ENCODE measurements around the gene GARIN1A.
"Not testable (repeated sequence)": the region's sequence is repeated elsewhere in the genome, so short reads cannot be mapped to it uniquely, and the experiment has no call there.

Gene GARIN1A

DNA sequence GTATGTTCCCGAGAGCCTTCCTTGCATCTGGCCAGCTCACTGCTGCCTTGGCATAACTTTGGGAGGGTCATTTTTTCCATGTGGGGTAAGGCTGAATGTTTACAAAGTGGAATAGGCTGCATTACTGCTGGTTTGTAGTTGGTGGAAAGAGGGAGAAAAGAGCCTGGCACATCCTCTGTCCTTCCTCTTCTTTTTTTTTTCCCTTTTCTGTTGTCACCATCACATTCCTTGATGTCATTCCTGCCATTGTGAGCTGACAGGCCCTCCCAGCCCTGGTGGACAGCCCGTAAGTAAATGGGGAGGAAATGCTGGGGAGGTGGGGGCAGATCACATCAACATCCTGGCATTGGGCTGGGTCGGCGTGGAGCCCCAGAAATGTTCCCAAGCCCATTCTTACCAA is at the start of gene GARIN1A:
Gene GARIN1A, plus strand, starts transcription at position 301 of the 400 bp plus-strand sequence. CDS start 106 bp downstream, outside the sequence.
- in situ Hi-C loops (cut with MboI; ENCODE audit: low sequenced_read_pairs), result no loop called here

DNA sequence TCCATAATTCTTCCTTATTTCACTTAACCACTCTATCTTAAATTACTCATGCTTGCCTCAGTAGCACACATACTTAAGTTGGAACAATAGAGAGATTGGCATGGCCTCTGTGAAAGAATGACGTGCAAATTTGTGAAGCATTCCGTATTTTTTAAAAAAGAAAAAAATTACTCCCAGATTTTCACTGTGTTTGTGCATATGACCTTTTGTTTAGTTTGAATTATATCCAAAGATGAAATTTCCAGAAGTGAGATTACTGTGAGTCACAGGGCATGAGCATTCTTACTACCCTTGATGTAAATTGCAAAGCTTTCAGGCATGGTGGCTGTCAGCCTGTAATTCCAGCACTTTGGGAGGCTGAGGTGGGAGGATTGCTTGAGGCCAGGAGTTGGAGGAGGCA is 45.0 kb upstream of the GARIN1A start:
- in situ Hi-C loops (cut with MboI; ENCODE audit: low sequenced_read_pairs), result not testable (repeated sequence)

DNA sequence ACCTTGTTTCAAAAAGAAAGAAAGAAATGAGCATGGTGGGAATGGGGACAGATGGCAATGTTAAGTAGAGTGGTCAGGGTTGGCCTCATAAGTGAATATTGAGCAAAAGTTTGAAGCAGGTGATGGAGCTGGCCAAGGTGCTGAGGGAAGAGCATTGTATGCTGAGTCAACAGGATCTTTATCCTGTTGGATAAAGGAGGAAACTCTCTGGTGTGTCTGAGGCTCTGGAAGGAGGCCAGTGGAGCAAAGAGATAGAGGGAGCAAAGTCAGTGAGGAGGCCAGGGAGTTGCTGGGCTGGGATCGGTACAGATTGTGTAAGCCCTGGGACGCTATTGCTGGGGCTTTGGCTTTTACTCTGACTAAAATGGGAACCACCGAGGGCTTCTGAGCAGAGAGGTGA is 38.2 kb upstream of the GARIN1A start:
- in situ Hi-C loops (cut with MboI; ENCODE audit: low sequenced_read_pairs), result not testable (repeated sequence)

DNA sequence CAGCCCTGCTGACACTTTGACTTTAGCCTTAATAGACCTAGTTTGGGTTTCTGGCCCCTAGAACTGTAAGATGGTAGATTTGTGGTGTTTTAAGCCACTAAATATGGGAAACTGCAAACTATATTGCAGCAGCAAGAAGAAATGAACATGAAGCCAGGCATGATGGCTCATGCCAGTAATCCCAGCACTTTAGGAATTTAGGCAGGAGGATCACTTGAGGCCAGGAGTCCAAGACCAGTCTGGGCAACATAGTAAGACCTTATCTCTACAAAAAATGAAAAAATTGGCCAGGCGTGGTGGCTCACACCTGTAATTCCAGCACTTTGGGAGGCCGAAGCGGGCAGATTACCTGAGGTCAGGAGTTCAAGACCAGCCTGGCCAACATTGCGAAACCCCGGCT is 26.9 kb upstream of the GARIN1A start:
- in situ Hi-C loops (cut with MboI; ENCODE audit: low sequenced_read_pairs), result not testable (repeated sequence)

DNA sequence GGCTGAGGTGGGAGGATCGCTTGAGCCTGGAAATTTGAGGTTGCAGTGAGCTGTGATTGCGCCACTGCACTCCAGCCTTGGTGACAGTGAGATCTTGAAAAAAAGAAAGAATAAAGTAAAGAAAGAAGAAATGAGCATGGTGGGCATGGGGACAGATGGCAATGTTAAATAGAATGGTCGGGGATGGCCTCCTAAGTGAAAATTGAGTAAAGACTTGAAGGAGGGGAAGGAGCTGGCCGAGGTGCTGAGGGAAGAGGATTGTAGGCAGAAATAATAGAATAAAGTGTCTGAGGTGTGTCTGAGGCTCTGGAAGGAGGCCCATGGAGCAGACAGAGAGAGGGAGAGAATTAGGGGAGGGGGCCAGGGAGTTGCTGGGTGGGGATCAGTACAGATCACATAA is 26.2 kb upstream of the GARIN1A start:
- in situ Hi-C loops (cut with MboI; ENCODE audit: low sequenced_read_pairs), result not testable (repeated sequence)

DNA sequence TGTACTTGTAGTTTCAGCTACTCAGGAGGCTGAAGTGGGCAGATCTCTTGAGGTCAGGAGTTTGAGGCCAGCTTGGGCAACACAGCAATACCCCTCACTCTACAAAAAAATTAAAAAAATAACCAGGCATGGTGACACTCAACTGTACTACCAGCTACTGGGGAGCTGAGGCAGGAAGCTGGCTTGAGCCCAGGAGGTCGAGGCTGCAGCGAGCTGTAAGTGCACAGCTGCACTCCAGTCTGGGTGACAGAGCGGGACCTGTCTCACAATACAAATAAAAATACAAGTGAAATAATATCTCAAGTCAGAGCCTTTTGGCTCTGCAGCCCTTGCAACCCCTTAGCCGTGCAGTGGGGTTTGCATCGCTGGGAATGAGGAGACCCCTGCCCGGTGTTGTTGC is 25.2 kb upstream of the GARIN1A start:
- in situ Hi-C loops (cut with MboI; ENCODE audit: low sequenced_read_pairs), result not testable (repeated sequence)

DNA sequence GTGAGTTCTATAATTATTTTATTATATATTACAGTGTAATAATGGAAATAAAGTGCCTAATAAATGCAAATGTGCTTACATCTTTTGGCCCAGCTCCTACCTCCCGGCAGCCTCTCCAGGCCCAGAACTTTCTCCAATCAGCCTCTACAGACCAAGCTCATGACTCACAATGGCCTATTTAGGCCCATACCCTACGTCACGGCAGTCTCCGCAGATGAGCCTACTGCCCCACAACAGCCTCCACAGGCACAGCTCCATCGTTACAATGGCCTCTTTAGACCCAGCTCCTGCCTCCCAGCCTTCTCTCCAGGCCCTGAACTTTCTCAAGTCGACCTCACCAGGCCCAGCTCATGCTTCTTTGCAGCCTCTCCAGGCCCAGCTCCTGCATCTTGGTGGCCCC is 21.0 kb upstream of the GARIN1A start:
- in situ Hi-C loops (cut with MboI; ENCODE audit: low sequenced_read_pairs), result not testable (repeated sequence)

DNA sequence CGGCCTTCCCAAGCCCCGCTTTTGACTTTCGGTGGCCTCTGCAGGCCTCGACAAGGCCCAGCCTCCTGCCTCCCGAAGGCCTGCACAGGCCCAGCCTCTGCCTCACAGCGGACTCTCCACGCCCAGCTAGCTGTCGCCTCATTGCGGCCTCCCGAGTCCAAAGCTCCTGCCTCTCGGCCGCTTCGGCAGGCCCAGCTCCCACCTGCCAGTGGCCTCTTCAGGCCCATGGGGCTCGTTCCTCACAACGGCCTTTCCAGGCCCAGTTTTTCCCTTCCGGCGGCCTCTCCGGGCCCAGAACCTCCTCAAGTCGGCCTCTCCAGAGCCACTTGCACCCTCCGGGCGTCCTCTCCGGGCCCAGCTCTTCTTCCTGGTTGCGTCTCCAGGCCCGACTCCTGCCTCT is 19.5 kb upstream of the GARIN1A start:
- in situ Hi-C loops (cut with MboI; ENCODE audit: low sequenced_read_pairs), result not testable (repeated sequence)

DNA sequence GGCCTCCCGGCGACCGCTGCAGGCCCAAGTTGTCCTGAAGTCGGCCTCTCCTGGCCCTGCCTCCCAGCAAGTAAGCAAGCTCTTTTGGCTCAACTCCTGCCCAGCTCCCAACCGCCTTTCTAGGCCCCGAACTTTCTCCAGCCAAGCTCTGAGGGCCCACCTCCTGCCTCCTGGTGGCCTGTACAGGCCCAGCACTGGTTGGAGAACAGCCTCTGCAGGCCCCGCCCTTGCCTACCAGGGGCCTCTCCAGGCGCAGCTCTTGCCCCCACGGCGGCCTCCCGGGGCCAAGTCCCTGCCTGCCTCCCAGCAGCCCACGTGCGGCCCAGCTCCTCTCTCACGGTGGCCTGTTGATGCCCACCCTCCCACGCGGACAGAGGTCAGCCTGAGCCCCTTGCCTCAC is 18.9 kb upstream of the GARIN1A start:
- in situ Hi-C loops (cut with MboI; ENCODE audit: low sequenced_read_pairs), result not testable (repeated sequence)

DNA sequence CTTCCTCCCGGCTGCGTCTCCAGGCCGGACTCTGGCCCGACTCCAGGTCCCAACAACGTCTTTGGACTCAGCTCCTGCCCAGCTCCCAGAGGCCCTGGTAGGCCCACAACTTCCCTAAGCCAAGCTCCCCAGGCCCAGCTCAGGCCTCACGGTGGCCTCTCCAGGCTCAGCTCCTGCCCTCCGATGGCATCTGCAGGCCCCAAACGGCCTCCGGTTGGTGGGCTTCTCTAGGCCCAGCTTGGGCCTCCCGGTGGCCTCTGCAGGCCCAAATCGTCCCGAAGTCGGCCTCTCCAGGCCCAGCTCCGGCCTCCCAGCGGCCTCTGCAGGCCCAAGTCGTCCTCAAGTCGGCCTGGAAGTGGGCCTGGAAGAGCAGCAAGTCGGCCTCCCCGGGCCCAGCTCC is 18.0 kb upstream of the GARIN1A start:
- in situ Hi-C loops (cut with MboI; ENCODE audit: low sequenced_read_pairs), result not testable (repeated sequence)

DNA sequence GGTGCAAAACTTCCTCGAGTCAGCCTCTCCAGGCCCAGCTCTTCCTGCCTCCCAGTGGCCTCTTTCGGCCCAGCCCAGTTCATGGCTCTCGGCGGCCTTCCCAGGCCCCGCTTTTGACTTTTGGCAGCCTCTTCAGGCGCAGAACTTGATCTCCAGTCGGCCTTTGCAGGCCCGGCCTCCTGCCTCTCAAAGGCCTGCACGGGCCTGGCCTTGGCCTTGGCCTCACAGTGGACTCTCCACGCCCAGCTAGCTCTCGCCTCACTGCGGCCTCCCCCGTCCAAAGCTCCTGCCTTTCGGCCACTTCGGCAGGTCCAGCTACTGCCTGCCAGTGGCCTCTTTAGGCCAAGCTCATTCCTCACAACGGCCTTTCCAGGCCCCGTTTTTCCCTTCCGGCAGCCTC is 17.6 kb upstream of the GARIN1A start:
- in situ Hi-C loops (cut with MboI; ENCODE audit: low sequenced_read_pairs), result not testable (repeated sequence)

DNA sequence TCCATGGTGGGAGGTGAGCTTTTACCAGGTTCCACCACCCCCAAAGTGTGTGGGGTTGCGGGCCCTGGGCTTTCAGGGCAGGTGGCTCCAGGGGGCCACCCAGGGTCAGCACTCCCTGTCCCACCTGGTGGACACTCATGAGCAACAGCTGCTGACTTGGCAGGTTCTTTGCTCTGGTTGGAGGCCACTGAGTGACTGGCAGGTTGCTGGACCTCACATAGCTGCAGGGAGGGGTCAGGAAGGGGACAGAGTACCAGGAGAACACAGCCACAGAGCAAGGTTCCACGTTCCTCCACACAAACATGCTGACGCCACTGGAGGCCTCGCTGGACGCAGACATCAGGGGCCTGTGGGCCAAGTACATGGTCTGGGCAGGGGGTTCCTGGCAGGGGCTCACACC is 13.7 kb upstream of the GARIN1A start:
- in situ Hi-C loops (cut with MboI; ENCODE audit: low sequenced_read_pairs), result not testable (repeated sequence)

DNA sequence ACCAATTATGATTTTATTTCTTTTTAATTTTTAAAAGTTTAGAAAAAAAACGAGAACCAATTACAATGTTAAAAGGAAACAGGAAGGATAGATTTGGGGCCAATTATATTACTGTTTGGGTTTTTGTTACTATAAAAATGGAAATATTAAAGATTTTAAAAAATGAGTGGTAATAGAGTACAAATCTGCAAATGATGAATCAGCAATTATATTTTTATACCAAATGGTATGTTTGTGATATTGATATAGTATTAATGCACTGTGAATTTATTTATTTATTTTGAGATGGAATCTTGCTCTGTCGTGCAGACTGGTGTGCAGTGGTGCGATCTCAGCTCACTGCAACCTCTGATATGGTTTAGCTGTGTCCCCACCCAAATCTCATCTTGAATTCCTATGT is 11.5 kb upstream of the GARIN1A start:
- in situ Hi-C loops (cut with MboI; ENCODE audit: low sequenced_read_pairs), result no loop called here

DNA sequence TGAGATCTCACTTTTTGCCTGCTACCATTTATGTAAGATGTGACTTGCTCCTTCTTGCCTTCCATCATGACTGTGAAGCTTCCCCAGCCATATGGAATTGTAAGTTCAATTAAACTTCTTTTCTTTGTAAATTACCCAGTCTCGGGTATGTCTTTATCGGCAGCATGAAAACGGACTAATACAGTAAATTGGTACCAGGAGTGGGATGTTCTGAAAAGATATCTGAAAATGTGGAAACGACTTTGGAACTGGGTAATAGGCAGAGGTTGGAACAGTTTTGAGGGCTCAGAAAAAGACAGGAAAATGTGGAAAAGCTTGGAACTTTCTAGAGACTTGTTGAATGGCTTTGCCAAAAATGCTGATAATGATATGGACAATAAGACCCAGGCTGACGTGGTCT is 10.6 kb upstream of the GARIN1A start:
- in situ Hi-C loops (cut with MboI; ENCODE audit: low sequenced_read_pairs), result no loop called here

DNA sequence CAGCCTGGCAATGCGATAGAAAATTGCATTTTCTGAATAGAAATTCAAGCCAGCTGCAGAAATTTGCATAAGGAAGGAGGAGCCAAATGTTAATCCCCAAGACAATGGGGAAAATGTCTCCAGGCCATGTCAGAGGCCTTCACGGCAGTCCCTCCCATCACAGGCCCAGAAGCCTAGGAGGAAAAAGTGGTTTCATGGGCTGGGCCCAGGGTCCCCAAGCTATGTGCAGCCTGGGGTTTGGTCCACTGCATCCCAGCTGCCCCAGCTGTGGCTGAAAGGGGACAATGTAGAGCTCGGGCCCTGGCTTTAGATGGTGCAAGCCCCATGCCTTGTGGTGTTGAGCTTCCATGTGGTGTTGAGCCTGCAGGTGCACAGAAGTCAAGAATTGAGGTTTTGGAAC is 10.0 kb upstream of the GARIN1A start:
- in situ Hi-C loops (cut with MboI; ENCODE audit: low sequenced_read_pairs), result no loop called here

DNA sequence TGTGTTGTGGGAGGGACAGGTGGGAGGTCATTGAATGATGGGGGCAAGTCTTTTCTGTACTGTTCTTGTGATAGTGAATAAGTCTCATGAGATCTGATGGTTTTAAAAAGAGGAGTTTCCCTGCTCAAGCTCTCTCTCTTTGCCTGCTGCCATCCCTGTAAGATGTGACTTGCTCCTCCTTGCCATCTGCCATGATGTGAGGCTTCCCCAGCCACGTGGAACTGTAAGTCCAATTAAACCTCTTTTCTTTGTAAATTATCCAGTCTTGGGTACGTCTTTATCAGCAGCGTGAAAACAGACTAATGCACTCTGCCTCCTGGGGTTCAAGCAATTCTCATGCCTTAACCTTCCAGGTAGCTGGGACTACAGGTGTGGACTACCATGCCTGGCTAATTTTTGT is 8.9 kb upstream of the GARIN1A start:
- in situ Hi-C loops (cut with MboI; ENCODE audit: low sequenced_read_pairs), result not testable (repeated sequence)

DNA sequence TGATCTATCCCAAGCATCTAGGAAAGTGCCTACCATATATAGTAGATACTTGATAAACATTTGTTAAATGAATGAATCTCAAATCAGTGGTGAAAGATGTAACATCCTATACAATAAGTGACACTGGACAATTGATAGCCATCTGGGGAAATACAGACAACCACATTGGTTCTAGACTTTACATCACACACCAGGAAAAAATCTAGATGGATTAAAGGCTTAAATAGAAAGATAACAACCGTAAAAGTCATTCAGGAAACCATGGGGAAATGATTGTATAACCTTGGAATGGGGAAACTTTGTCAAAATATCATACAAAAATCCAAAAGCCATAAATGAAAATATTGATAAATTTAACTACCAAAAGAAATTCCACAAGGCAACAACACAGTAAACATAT is 7.0 kb upstream of the GARIN1A start:
- in situ Hi-C loops (cut with MboI; ENCODE audit: low sequenced_read_pairs), result no loop called here

DNA sequence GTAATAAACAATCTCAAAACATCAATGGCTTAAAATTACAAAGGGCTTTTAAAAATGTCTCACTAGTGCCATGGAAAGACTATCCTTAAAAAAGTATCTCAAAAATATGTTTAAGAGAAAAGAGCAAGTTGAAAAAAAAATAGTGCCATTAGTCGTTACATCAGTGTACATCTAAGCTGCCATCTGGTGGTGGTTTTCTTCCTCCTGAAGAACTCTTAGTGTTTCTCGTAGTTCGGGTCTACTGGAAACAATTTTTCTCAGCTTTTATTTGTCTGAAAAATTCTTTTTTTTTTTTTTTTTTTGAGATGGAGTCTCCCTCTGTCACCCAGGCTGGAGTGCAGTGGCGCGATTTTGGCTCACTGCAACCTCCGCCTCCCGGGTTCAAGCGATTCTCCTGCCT is 5.9 kb upstream of the GARIN1A start:
- in situ Hi-C loops (cut with MboI; ENCODE audit: low sequenced_read_pairs), result no loop called here

DNA sequence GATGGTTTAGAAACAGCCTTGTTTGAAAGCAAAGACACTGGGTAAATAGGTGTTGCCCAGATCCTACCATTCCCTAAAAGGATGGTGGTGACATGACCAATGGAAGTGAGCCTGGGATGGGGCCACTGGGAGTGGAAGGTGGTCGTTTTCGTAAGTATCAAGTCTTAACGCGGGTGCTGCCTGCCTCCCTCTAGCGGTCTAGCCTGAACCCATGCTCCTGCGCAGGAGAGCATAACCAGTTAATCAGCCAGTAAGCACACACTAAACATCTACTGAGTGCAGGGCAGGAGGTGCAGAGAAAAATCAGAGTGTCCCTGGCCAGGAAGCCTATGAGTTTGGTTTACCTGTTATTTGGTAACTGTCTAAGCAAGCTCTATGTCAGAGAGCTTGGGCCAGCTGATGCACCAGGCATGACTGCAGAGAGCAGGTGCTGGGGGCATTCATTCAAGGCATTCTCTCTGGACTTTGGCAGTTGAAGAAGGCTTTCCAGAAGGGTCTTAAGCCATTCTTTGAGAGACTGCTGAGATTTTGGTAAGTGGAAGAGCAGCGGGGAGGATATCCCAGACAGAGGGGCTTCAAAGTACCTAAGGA is 930 bp downstream of the GARIN1A start:
- in situ Hi-C loops (cut with MboI; ENCODE audit: low sequenced_read_pairs), result no loop called here

DNA sequence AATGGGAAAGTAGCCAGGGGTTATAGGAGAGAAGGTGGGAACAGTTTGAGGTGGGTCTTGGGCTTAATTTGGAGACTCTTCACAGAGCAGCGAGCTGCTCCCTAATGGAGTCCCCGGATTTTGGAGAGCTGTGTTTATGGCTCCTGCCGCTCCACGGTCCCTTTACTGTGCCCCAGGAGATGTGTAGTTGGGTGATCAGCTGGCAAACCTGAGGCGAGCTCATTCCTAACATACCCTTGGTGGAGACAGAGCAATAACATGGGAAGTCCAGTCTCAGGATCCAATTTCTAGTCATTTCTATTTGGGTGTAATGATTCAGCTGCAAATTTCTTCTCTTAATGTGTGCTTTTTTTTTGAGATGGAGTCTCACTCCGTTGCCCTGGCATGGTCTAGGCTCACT is 1.5 kb downstream of the GARIN1A start:
- in situ Hi-C loops (cut with MboI; ENCODE audit: low sequenced_read_pairs), result no loop called here

DNA sequence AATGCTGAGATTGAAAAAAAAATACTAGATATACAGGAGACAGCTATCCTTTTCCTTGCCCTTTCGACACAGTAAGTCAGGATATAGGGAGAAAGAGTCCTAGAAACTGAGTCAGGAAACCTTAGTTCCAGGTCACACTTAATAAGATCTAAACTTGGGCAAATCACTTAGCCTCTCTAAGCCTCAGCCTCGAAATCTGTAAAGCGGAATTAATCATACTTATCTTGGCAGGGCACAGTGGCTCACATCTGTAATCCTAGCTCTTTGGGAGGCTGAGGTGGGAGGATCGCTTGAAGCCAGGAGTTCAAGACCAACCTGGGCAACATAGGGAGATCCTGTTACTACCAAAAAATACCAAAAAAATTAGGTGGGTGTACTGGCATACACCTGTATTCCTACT is 4.6 kb downstream of the GARIN1A start:
- in situ Hi-C loops (cut with MboI; ENCODE audit: low sequenced_read_pairs), result no loop called here

DNA sequence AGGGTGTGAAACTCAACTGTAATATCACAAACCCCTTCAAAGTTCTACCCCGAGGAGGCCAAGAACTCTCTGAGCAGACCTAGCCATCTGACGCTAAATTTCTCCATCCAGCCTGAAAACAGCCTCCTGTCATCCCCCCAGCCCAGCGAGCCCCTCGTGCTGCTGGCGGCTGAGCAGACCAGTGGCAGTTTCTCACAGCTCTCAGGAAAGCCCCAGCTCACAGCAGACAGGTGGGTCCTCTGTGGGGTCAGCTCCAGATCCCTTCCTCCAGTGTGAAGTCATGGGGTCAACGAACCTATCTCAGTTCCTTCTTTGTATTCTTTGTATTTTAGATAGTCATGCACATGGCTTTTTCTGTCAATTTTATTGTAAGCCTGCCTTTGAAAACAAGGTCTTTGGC is 7.8 kb downstream of the GARIN1A start:
- in situ Hi-C loops (cut with MboI; ENCODE audit: low sequenced_read_pairs), result no loop called here

DNA sequence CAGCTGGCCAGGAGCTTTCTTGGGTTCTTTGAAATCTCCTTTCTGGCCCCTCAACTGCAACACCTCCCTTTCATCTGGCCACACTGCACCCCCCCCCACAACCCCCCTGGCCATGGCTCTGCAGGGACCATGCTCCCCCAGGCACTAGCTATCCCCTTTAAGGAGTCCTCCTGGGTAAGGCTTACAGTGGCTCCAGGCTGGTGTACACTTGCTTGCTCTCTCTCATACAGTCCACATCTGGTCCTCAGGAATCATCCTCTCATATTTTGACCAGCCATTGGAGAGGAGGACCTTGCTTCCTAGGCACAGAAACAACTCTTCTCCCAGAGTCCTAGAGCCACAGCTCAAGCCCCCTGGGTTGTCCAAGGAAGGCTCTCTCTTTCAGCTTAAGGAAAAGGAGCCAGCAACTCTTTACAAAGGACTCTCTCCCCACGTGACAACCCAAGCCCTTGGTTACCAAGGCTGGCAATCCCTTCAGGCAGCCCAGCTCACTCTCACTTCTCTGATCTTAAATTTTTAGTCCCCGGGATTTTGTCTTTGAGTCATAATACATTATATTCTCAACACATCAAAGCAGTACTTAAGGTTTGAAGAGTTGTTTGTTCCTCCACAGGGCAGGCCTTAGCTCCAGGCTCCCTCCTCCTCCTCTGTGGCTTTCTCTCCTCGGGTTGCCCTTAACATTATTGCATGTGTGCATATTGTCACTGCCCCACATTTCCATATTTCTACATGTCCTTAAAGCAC is 9.9 kb downstream of the GARIN1A start:
- in situ Hi-C loops (cut with MboI; ENCODE audit: low sequenced_read_pairs), result no loop called here
